GM12878 (cell line): ENCODE results near the gene ARHGEF3. TPM values are rescaled to one million over a fixed set of nuclear protein-coding genes. Genes with fewer than 3 reads are reported as not detected.

Experiments
- ATAC-seq: fragments of 200-7000 bp; cut with Tn5 transposase; 3 replicates; pipeline ENCODE4 v1.9.1; 2020; ENCODE audit warnings: mild to moderate bottlenecking, moderate library complexity
- BruUV-seq: library from RNA; stranded (reverse); fragments of 400-500 nt; replicated peaks from 2 replicates; lab custom pipeline; 2021; lab: Mats Ljungman, UMichigan
- CTCF ChIA-PET: fragments of 300-600 bp; sonication (Branson Sonifier 250); formaldehyde crosslinking; extraction: SDS; loops from one replicate; lab custom pipeline; 2021; ENCODE audit warnings: inconsistent platforms; lab: Yijun Ruan, JAX
- POLR2A ChIA-PET: fragments of 350-600 bp; formaldehyde crosslinking; extraction: SDS; loops from one replicate; lab custom pipeline; 2021; ENCODE audit warnings: inconsistent platforms; lab: Charles Lee
- RAD21 ChIA-PET: fragments of 300-600 bp; sonication (Branson Sonifier 250); formaldehyde crosslinking; loops from one replicate; lab custom pipeline; 2023; ENCODE audit warnings: antibody characterized with exemption; ENCODE audit not compliant: unreplicated experiment; lab: Charles Lee
- SMC1A ChIA-PET: fragments of 300-600 bp; sonication (Branson Sonifier 250); formaldehyde crosslinking; loops from one replicate; lab custom pipeline; 2023; ENCODE audit not compliant: unreplicated experiment, uncharacterized antibody; lab: Charles Lee
- DNase-seq: peaks from one replicate; pipeline ENCODE4 v3.0.0-alpha.2; 2011; ENCODE audit warnings: low read depth, low spot score
- FAIRE-seq: peaks from 3 replicates; lab custom pipeline; 2011; peaks lifted over from hg19 to GRCh38; lab: Jason Lieb, UNC
- H2AFZ ChIP-seq: 2 replicates; pipeline ENCODE4 v1.6.0; 2011; ENCODE audit warnings: low read depth, low read length, control low read depth; ENCODE audit not compliant: control insufficient read depth
- H3K27ac ChIP-seq: 2 replicates; pipeline ENCODE4 v1.5.1; 2011; ENCODE audit warnings: control low read depth; ENCODE audit not compliant: control insufficient read depth, insufficient read depth
- H3K27me3 ChIP-seq, 2 experiments: replicated peaks in 1 of 2; 2 replicates each; pipeline versions ENCODE4 v1.6.0 to v1.6.1; 2011; ENCODE audit warnings: low read length in 1 of 2; ENCODE audit not compliant: control insufficient read depth in 2 of 2, insufficient read depth in 2 of 2
- H3K36me3 ChIP-seq, 2 experiments: 2 replicates each; pipeline ENCODE4 v1.5.1; 2011; ENCODE audit warnings: low read length in 1 of 2; ENCODE audit not compliant: control insufficient read depth in 2 of 2, insufficient read depth in 2 of 2
- H3K4me1 ChIP-seq: 2 replicates; pipeline ENCODE4 v1.6.1; 2011; ENCODE audit warnings: mild to moderate bottlenecking, low read length, moderate library complexity, mixed read lengths; ENCODE audit not compliant: control insufficient read depth, insufficient read depth
- H3K4me2 ChIP-seq: 2 replicates; pipeline ENCODE4 v1.6.0; 2011; ENCODE audit warnings: control low read depth; ENCODE audit not compliant: control insufficient read depth, insufficient read depth
- H3K4me3 ChIP-seq: fragments of 200-600 bp; sonication (generic); 2 replicates; pipeline ENCODE4 v1.5.1; 2016
- H3K79me2 ChIP-seq: 2 replicates; pipeline ENCODE4 v1.6.0; 2011; ENCODE audit warnings: low read length; ENCODE audit not compliant: control insufficient read depth, insufficient read depth
- H3K9ac ChIP-seq: 2 replicates; pipeline ENCODE4 v1.8.0; 2011; ENCODE audit warnings: low read length, control low read depth, mixed read lengths; ENCODE audit not compliant: control insufficient read depth, insufficient read depth
- H3K9me3 ChIP-seq: replicated peaks from 3 replicates; pipeline ENCODE4 v1.5.1; 2011; ENCODE audit warnings: mild to moderate bottlenecking, low read length; ENCODE audit not compliant: control insufficient read depth, insufficient read depth
- H4K20me1 ChIP-seq: 2 replicates; pipeline ENCODE4 v1.6.0; 2011; ENCODE audit not compliant: control insufficient read depth, insufficient read depth
- BACH1 ChIP-seq: fragments of 450-650 bp; IDR thresholded peaks from 2 replicates; pipeline ENCODE4 v1.6.1; 2017; ENCODE audit warnings: mild to moderate bottlenecking, borderline replicate concordance
- BMI1 ChIP-seq: fragments of 450-650 bp; IDR thresholded peaks from 2 replicates; pipeline ENCODE4 v1.6.1; 2016; ENCODE audit warnings: mild to moderate bottlenecking, moderate library complexity, borderline replicate concordance
- EZH2 ChIP-seq: IDR thresholded peaks from 2 replicates; pipeline ENCODE4 v1.6.1; 2012; ENCODE audit warnings: low read depth, mild to moderate bottlenecking, control low read depth, inconsistent platforms, low read length, borderline replicate concordance; ENCODE audit not compliant: control insufficient read depth
- FOXM1 ChIP-seq: IDR thresholded peaks from 2 replicates; pipeline ENCODE4 v1.6.1; 2012; ENCODE audit warnings: low read depth, mild to moderate bottlenecking, inconsistent platforms, low read length, moderate library complexity
- NFYA ChIP-seq: IDR thresholded peaks from 2 replicates; pipeline ENCODE4 v1.6.1; 2011; ENCODE audit warnings: low read depth, mild to moderate bottlenecking, low read length, improper control_type of control experiment, borderline replicate concordance
- NKRF ChIP-seq: fragments of 450-650 bp; conservative IDR thresholded peaks from 2 replicates; pipeline ENCODE4 v1.6.1; 2017; ENCODE audit warnings: mild to moderate bottlenecking, moderate library complexity
- RAD51 ChIP-seq: fragments of 450-650 bp; IDR thresholded peaks from 2 replicates; pipeline ENCODE4 v1.6.1; 2016; ENCODE audit warnings: moderate library complexity, mild to moderate bottlenecking, inconsistent platforms
- SKIL ChIP-seq: fragments of 450-650 bp; IDR thresholded peaks from 2 replicates; pipeline ENCODE4 v1.6.1; 2017; ENCODE audit warnings: mild to moderate bottlenecking, low read depth, inconsistent platforms; ENCODE audit not compliant: poor library complexity, severe bottlenecking
- SREBF1 ChIP-seq: IDR thresholded peaks from 2 replicates; pipeline ENCODE4 v1.6.1; 2012; ENCODE audit warnings: mild to moderate bottlenecking, low read length
- ZNF622 ChIP-seq: fragments of 450-650 bp; IDR thresholded peaks from 2 replicates; pipeline ENCODE4 v1.6.1; 2017; ENCODE audit warnings: mild to moderate bottlenecking, inconsistent platforms
- WGBS: methylation state at CpG from one replicate; pipeline ENCODE4 v1.1.6; 2016; ENCODE audit warnings: low lambda C conversion rate; ENCODE audit not compliant: insufficient replicate concordance, insufficient coverage; ENCODE audit errors: missing lambda C conversion rate; 5-methylcytosine and 5-hydroxymethylcytosine counted together
- in situ Hi-C: fragments of 300-500 bp; cut with MboI; formaldehyde crosslinking; loops from 9 replicates; pipeline ENCODE4 v1.14.3; 2018; ENCODE audit warnings: mixed read lengths
- intact Hi-C: fragments of 100-400 bp; cut with micrococcal nuclease; formaldehyde crosslinking; loops from one replicate; pipeline ENCODE4 v1.14.2; 2022; ENCODE audit not compliant: unreplicated experiment
- polyA plus RNA-seq, 11 experiments: library from polyadenylated mRNA; depleted of rRNA in 4 of 11; unstranded in 6 of 11; stranded (reverse) in 5 of 11; fragments of >200 nt; fragmentation: Nextera tagmentation in 4 of 11; fragmentation: Illumina TruSeq in 1 of 11; extraction: Ambion mirVana in 4 of 11; extraction: Trizol in 1 of 11; gene quantifications; 1 replicate in 1 of 11; 2 replicates in 10 of 11; pipeline versions ENCODE4 v1.2.1 to v1.2.3, GENCODE V29; 2011 to 2016; ENCODE audit warnings: inconsistent platforms in 2 of 11, missing spikeins in 2 of 11, low read depth in 1 of 11
- total RNA-seq, 4 experiments: library from RNA; depleted of rRNA in 3 of 4; stranded (reverse); fragments of >200 nt in 3 of 4; fragmentation: Illumina TruSeq in 1 of 4; extraction: Trizol in 1 of 4; gene quantifications; 2 replicates each; pipeline versions ENCODE4 v1.2.1 to v1.2.3, GENCODE V29; 2013 to 2021

The ARHGEF3 gene
- total and polyA plus RNA-seq, 10 of the 15 experiments (the other 5 are each of a cell fraction or from before 2014, with no cell fraction given), result 21.8 to 78.7 (median 56.2) TPM

DNA sequence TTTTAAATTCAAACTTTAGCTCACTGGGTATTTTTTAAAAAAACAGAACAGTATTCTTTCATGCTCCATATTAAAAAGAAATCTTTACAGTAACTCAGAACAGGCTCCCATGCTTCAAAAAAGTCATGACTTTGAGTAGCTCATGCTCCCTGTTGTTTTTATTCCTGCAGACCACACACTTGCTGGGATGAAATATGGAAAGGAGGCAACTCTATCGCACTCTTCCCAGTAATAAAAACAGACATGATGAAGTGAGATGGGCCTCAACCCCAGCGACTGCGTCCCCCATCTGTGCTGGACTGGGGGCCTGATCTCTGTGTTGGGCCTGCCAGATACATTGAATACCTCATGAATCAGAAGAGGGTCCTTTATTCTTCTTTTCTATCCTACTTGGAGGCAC, 58.9 kb downstream of the ARHGEF3 start:
- no TSS peak for BruUV-seq
- POLR2A ChIA-PET, result interaction anchor here (0.5 to 1.4 kb wide), 3 partner anchors 12 to 39 kb away, joined by 3 to 4 read pairs (median 4); no protein-coding TSS in a partner anchor

More for the DNA sequence above, 58.9 kb downstream of the ARHGEF3 start:
- no peak for TF ChIP-seq NKRF
- TF ChIP-seq FOXM1, result no peak
- TF ChIP-seq SREBF1, result no peak
- no peak for TF ChIP-seq BACH1
- TF ChIP-seq ZNF622, result no peak
- TF ChIP-seq RAD51, result no peak
- TF ChIP-seq NFYA, result no peak
- no peak for TF ChIP-seq SKIL
- TF ChIP-seq BMI1, result no peak
- TF ChIP-seq EZH2, result no peak
- TF ChIP-seq, all 136 proteins: peak for 0
- ChIA-PET SMC1A (interaction anchor here (0.8 to 18.1 kb wide), 6 partner anchors 10 to 183 kb away, joined by 3 to 383 read pairs (median 4); partner anchors contain the start of gene ARHGEF3), CTCF (interaction anchor here (1.0 to 3.0 kb wide), 5 partner anchors 9 to 56 kb away, joined by 3 to 12 read pairs (median 7); no protein-coding TSS in a partner anchor), RAD21 (interaction anchor here (0.7 to 2.5 kb wide), 2 partner anchors 17 to 57 kb away, joined by 3 to 9 read pairs; no protein-coding TSS in a partner anchor)
- Histone ChIP-seq H3K79me2 (no peaks in the 10 kb centered on the region), H3K4me3 (no peak overlapping the region), H3K4me1 (no peaks in the 10 kb centered on the region), H2AFZ (no peak overlapping the region), H4K20me1 (no peaks in the 10 kb centered on the region), H3K36me3 (peaks cover under 1 to 15% of the 10 kb centered on the region in 2 experiments; a peak in 3 of 4 replicates), H3K27me3 (no peaks in the 10 kb centered on the region), H3K9ac (no peak overlapping the region), H3K27ac (no peak overlapping the region), H3K9me3 (no peaks in the 10 kb centered on the region), H3K4me2 (no peak overlapping the region)
- ATAC-seq (no peak), DNase-seq (no peak), FAIRE-seq (no peak)
- intact Hi-C loops, result no loop called here
- WGBS, result 96% methylated on average over 3 of the region's 3 CpGs
- in situ Hi-C loops, result no loop called here
